ENCODE measurements around the gene TRIO. TPM values are rescaled to one million over a fixed set of nuclear protein-coding genes. Genes with fewer than 3 reads are reported as not detected.

The TRIO gene
- polyA plus RNA-seq, 4 donors: 84.9 to 106 (median 95.6) TPM

GRCh38 chr5:14145435-14146334 is 2.5 kb downstream of the TRIO start:
- no peak for DNase-seq (ENCODE audit: low read depth in 4 of 4, low spot score in 3 of 4)

DNA sequence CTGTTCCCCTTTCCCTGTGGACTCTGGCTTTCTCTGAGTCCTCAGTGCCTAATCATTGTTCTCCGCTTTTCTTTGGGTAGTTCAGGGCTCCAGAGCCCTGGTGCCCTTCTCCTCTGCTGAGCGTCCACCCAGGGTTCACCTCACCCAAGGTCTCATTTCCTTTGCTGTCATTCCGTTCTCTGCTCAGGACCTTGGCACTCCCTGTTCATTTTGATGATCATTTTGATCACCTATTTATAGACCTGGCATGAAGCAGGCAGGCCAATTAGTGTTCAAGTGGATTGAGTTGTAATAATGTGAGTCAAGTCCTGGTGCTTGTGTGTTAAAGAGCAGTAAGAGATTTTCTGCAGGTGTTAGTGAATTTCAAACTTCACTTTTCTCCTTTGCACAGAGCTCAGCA is 3.6 kb downstream of the TRIO start:
- no peak for DNase-seq (ENCODE audit: low read depth in 4 of 4, low spot score in 3 of 4)

DNA sequence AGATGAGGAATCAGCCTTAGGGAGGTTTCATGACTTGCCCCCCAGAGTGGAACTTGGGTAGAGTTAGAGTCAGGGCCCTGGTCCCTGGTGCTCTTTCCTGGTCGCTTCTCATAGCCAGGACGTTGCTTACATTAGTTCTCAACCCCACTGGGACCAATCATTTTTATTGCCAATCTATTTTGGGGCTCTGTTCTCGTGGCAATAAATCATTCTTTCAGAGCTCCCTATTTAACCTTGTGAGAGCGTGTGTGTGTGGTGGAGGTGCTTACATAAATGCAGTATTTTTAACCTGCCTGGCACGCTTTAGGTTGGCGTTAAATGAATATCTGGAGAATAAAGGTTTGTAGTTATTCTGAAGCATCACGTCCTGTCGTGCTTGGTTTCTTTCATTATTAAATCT is 4.1 kb downstream of the TRIO start:
- no peak for DNase-seq (ENCODE audit: low read depth in 4 of 4, low spot score in 3 of 4)

GRCh38 chr5:14148483-14148882 is 5.3 kb downstream of the TRIO start:
- no peak for DNase-seq (ENCODE audit: low read depth in 4 of 4, low spot score in 3 of 4)

DNA sequence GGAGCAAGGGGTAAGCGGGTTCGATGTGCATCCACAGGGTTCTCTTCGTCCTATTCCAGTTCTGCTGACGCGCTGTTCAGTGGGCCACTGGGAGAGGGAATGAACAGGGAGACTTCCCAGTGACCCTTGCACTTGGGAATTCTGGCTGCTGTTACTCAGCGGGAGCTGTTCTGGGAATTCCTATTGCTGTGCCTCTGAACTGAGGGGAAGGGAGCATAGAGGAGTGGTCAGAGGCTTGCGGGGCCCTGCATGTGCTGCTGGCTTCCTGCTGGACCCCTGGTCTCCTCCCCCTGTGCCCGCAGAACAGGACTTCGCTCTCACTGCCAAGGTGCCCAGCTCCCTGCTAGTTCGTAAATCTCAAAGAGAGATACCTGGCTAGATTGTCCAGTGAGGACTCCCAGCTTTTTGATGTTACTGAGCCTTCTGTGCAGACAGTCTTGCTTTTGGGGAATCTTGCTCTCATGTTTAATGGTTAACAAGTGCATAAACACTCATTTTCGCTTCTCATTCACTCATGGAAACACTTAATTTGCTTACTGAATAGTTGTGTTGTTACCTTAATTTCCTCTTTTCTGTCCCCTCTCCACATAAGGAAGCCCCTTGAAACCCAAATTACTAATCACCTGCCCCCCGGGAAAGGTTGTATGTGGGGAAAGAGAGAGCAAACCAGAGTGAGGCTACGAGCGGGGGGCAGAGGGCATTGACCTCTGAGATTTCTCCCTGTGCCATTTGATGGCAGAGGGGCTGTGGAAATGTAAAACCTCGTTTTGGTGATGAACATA is 5.9 kb downstream of the TRIO start:
- no peak for DNase-seq (ENCODE audit: low read depth in 4 of 4, low spot score in 3 of 4)

DNA sequence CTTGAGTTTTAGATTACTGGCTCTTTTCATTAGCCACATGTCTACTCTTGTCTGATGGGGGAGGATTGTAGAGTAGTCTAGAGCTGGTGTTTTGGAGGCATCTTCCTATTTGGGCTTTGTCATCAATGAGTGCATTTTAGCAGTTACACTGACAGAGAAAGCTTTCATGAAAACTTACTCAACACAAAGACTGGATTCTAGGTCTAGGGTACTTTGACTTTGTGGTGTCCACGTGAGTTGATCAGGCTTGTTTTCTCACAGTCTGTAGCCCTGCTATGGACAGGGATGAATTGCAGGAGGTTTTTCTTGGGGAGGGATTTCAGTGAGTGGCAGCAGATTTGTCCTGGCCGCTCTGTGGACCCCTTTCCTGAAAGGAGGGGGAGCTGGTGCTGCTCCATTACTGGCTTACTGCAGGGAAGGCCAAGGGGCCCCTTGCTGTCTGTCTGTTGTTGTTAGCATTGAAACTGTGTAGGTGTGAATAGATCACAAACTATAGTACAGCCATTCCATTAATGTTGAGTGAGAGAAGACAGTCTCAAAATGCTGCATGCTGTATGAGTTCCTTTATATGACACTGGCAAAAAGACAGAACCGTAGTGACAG is 6.6 kb downstream of the TRIO start:
- DNase-seq (ENCODE audit: low read depth in 4 of 4, low spot score in 3 of 4): no peak

- no peak for DNase-seq (ENCODE audit: low read depth in 4 of 4, low spot score in 3 of 4)
Measured at GRCh38 chr5:14151416-14151815, 8.3 kb downstream of the TRIO start.

GRCh38 chr5:14153071-14153864 is 10.1 kb downstream of the TRIO start:
- DNase-seq (ENCODE audit: low read depth in 4 of 4, low spot score in 3 of 4): no peak

- no peak for DNase-seq (ENCODE audit: low read depth in 4 of 4, low spot score in 3 of 4)
Measured at GRCh38 chr5:14153932-14154731, 11.0 kb downstream of the TRIO start.

GRCh38 chr5:14155075-14155474 is 11.9 kb downstream of the TRIO start:
- no peak for DNase-seq (ENCODE audit: low read depth in 4 of 4, low spot score in 3 of 4)

DNA sequence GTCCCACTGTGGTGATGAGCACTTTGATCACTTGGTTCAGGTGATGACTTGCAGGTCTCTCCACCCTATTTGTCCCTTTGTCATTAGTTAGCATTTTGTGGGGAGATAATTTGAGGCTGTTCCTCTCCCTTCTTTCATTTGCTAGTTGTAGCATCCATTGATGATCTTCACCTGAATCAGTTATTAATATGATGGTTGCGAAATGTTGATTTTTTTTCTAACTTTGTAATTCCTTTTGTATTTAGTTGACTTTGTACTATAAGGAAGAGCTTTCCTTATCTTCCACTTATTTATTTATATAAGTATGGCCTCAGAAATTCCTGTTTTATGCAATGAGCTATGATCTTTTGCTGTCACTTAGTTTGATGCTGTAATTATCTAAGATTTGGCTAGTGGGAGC is 12.6 kb downstream of the TRIO start:
- DNase-seq (ENCODE audit: low read depth in 4 of 4, low spot score in 3 of 4): no peak

DNA sequence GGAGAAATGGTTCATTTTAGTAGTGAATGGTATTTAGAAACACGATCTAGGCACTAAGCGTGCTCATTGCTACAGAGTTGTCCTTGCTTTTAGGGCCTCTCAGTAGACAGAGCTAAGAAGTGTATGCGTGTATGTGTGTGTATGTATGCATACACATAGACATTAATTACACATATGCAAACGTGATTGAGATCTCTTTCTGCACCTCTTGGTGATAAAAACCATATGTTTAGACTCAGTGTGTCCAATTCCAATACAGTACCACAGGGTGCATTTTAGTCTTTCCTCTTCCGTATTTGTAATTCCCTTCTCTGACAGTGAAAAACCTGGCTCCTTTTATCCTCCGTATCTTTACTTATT is 13.1 kb downstream of the TRIO start:
- no peak for DNase-seq (ENCODE audit: low read depth in 4 of 4, low spot score in 3 of 4)

GRCh38 chr5:14156650-14157492 is 13.7 kb downstream of the TRIO start:
- DNase-seq (ENCODE audit: low read depth in 4 of 4, low spot score in 3 of 4): no peak

GRCh38 chr5:14157493-14157782 is 14.3 kb downstream of the TRIO start:
- DNase-seq (ENCODE audit: low read depth in 4 of 4, low spot score in 3 of 4): no peak

DNA sequence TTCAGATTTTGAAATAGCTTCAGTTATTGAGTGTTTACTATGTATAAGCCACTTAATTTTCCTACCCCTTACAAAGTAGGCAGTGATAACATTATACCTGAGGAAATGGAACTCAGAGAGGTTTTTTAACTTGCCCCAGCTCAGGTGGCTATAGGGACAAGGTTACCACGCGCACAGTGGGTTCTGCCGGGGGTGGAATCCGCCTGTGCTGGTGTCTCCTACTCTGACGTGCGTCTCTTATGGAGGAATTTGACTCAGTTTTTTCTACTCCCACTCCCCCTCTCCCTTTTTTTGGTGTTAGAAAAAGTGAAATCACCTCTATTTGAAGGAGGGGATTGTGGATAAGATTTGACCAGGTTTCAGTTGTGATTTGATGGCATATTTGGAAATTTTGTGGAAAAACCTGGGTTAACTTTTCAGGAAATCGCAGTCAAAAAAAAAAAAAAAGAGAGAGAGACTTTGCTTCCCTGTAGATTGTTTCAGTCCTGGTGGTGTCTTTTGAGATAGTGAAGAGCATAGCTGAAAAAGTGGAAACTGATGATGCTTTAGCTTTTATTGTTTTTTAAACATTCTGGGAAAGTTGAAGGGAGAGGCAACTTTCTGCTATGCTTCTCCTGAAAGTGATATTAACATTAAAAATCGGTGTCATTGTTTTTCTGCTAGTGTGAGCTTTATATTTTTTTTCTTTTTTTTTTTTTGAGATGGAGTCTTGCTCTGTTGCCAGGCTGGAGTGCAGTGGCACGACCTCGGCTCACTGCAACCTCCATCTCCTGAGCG is 15.9 kb downstream of the TRIO start:
- no peak for DNase-seq (ENCODE audit: low read depth in 4 of 4, low spot score in 3 of 4)

DNA sequence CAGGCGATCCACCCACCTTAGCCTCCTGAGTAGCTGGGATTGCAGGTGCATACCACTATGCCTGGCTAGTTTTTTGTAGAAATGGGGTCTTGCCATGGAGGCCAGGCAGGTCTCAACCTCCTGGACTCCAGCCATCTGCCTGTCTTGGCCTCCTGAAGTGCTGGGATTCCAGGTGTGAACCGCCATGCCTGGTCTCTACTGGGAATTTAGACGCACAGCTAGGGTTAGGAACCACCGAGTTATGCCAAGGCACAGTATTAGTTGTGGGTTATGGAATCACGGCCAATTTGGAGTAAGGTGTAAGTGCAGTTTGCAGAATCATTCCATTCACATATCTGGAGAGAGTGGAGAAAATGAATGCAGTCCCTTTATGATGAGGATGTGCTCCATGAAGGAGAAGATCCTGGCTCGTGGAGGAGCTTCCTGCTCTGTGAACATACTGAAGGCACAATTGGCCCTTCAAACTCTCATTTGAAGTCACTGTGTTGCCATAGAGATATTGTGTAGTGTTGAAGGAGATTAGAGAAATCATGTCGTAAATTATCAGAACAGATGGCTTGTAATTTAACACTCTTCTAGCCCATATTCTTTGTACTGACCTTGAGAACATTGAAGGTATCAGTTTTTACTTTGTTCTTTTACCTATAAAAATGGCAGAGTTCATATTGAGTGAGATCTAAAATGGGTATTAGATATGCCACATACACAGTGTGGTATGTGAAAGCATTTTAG is 18.8 kb downstream of the TRIO start:
- DNase-seq (ENCODE audit: low read depth in 4 of 4, low spot score in 3 of 4): no peak
